GM19351 (cell line): Measurements from ENCODE around the gene DCTD.

ENCODE experiments used
- ATAC-seq: cut with Tn5 transposase; IDR thresholded peaks from one replicate; pipeline ENCODE4 v1.9.1; 2021; ENCODE audit warnings: mild to moderate bottlenecking, moderate library complexity; ENCODE audit not compliant: unreplicated experiment

The DCTD gene

GRCh38 chr4:182894681-182895275 is 22.4 kb downstream of the DCTD start:
- ATAC-seq, result no peak

DNA sequence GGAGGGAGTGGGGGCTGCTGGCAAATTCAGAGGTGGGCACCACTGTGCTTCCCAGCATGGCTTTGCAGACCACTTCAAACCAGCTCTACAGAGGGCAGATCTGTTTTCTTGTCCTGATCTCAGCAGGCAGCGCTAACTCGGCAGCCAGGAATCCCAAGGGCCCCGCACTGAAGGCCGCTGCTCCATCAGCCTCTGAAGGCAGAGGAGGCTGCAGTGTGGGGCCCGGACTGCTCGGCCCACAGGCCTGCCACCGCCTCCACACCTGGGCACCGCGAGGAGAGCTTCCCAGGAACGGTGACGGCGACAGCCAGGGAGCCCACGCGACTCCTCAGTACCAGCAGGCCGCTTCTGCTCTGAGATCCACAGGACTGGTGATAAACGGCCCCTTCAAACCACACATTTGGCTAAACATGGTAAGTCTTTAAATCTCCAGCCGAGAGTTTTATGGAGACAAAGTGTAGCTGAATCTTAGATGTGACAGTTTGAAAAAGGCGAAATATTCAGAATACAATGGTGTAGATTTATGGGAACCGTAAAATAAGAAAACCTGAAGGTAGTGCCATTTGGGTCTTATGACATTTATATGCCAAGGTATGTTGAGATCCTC is 23.6 kb downstream of the DCTD start:
- ATAC-seq, result no peak

DNA sequence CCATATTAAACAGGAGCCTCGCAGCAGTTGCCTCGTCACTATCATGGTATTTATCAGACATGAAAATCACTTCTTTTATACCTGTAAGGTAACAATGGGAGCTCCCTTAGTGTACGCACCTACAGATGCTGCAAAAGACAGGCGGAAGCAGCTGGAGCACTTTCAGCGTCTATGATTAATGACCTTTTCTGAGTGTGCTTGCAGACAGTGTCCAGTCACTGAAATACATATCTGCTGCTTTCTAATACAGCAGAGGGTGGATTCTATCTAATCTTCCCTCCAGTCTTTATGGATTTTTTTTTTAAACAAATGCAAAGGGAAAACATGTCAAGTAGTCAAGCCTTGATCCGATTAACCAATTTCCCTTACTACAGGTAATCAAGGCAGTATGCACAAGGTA is 24.1 kb downstream of the DCTD start:
- ATAC-seq, result no peak

- ATAC-seq, result no peak
Measured at GRCh38 chr4:182890202-182890601, 27.0 kb downstream of the DCTD start.

DNA sequence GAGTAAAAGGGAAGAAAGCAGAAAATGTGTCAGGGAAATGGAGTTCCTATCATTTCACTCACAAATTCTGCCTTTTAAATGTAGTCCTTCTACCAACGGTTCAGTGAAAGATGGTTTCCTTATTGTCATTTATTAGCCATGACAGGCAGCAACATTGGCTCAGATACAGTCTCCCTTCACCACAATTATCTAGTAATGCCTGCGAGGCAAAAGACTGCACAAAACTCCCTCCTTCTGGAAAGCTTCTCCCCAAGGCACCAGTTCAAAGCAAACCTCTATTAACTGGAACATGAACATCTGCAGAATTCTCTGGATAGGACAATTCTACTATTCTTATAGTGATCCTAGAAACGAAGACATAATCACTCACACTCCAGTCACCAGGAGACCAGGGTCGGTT is 28.3 kb downstream of the DCTD start:
- ATAC-seq, result no peak

GRCh38 chr4:182886768-182887167 is 30.4 kb downstream of the DCTD start:
- no peak for ATAC-seq

DNA sequence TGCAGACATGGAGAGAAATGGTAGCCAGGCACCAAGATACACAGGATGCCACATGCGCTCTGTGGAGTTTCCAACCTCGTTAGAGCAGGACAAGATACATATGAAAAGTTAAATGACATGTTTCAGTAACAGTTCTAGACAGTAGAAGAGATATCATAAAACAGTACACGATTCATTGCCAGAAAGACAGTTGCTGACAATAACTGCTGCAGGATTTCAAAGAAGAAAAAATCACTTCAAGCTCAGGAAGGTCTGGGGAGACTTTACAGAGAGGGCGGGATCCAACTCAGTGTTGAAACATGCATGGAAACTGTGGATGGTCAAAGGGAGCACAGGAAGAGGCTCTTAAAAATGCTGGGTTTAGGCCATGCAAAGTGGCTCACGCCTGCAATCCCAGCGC is 31.0 kb downstream of the DCTD start:
- ATAC-seq, result no peak

DNA sequence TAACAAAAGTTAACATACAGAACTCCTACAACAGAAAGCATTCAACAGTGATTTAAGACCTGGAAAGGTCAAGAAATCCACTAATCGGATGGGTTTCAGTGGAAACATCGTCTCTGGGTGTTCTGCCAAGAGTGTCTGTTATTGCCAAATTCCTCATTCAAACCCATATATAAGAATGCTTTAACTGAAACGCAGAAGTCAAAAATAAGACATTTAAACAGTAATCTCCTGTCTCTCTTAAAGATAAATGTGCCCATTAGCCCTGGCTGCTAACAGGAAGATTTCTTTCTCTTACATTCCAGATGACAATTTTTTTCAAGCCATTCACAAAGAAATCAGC is 31.5 kb downstream of the DCTD start:
- ATAC-seq, result no peak

- no peak for ATAC-seq
Measured at GRCh38 chr4:182885022-182885737, 32.0 kb downstream of the DCTD start.

GRCh38 chr4:182884040-182884439 is 33.1 kb downstream of the DCTD start:
- no peak for ATAC-seq

DNA sequence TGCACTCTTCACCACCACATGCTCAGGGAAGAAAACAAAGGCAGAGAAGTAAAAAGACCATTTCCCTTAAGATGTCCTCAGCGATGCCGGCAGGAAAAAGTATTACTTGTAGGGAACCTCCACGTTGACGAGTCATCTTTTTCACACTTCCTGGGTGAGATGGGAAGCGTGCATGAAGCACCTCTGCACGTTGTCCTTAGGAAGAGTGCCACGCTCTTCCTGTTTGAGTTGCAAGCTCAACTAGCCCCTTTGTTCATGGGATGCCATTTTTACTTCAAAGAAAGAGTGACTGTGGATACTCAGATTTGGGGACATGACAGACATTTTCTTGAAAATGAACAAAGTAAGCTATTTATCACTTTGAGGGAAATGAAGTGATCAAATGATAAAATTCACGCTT is 33.8 kb downstream of the DCTD start:
- ATAC-seq, result no peak

GRCh38 chr4:182881914-182882313 is 35.3 kb downstream of the DCTD start:
- ATAC-seq, result no peak

GRCh38 chr4:182880387-182881356 is 36.5 kb downstream of the DCTD start:
- ATAC-seq, result no peak

GRCh38 chr4:182879913-182880312 is 37.3 kb downstream of the DCTD start:
- ATAC-seq, result no peak

DNA sequence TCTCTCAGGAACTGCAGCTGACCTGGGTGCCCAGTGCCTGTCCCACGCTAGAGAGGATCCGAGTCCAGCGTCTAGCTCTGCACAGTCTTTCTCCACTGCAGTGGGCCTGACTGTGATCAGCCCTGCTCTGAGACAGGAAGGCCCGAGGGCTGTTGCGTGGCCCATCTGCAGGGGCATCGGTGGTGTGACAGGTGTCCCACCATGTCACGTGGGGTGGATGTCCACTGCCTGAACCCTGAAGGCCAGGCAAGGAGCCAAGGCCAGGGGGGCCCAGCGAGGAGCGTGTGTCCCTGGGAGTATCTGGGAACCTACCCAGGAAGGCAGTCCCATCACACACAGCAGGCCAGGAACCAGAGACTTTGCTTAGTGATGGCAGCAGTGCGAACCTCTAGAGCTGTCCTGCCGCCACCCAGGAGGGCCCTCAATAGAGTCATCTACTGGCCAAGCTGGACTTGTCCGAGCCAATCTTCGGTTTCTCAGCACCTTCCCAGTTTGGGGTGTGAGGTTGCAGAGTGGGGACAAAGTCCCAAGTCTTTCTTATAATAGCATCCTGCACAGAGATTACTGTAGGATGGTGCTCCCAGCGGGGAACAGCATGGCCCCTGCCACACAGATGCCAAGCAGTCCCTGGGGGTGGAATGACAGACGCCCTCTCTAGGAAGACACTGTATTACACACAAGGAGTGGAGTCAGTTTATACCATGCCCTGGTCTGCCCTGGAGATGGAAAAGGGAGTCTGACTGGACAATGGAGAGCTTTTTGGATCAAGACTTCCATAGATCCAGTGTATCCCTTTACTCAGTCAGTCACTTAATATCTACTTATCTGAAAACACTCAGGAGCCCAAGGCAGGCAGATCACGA is 38.3 kb downstream of the DCTD start:
- ATAC-seq, result no peak

GRCh38 chr4:182877326-182877883 is 39.8 kb downstream of the DCTD start:
- no peak for ATAC-seq

- ATAC-seq, result no peak
Measured at GRCh38 chr4:182876427-182876826, 40.8 kb downstream of the DCTD start.

- no peak for ATAC-seq
Measured at GRCh38 chr4:182875453-182876405, 41.5 kb downstream of the DCTD start.

GRCh38 chr4:182874797-182875345 is 42.3 kb downstream of the DCTD start:
- no peak for ATAC-seq
